Fibroblast of pulmonary artery (primary cell): ENCODE results near the gene MYH9.

Source experiments
- DNase-seq: peaks from one replicate; pipeline ENCODE4 v3.0.0-alpha.2; 2010; ENCODE audit warnings: low read depth
- H3K4me3 ChIP-seq: replicated peaks from 2 replicates; pipeline ENCODE4 v1.5.1; 2011; ENCODE audit warnings: low read depth, mild to moderate bottlenecking, control low read depth, low read length, moderate library complexity
- CTCF ChIP-seq: IDR thresholded peaks from 2 replicates; pipeline ENCODE4 v1.5.1; 2011; ENCODE audit warnings: mild to moderate bottlenecking, control low read depth, low read length, inconsistent platforms; ENCODE audit errors: missing control alignments

MYH9 gene

GRCh38 chr22:36239150-36239400 is 148.7 kb downstream of the MYH9 start:
- no peak for DNase-seq
- no peak for TF ChIP-seq CTCF
- H3K4me3 ChIP-seq, result peak overlapping the region; percentile 65

GRCh38 chr22:36238373-36239149 is 149.2 kb downstream of the MYH9 start:
- H3K4me3 ChIP-seq, result peak overlapping the region; percentile 65
- no peak for TF ChIP-seq CTCF
- DNase-seq, result peak; percentile 26

- no peak for TF ChIP-seq CTCF
- DNase-seq, result peak; percentile 24
- peak overlapping the region; percentile 65 for H3K4me3 ChIP-seq
These were observed 150.1 kb downstream of the MYH9 start for GRCh38 chr22:36237462-36238372.

GRCh38 chr22:36236388-36237319 is 151.1 kb downstream of the MYH9 start:
- peak overlapping the region; percentile 6 for H3K4me3 ChIP-seq
- no peak for TF ChIP-seq CTCF
- DNase-seq, result no peak

- no peak for DNase-seq
- no peak for TF ChIP-seq CTCF
- H3K4me3 ChIP-seq, result no peak overlapping the region
These were observed 152.2 kb downstream of the MYH9 start for GRCh38 chr22:36235585-36235984.

- H3K4me3 ChIP-seq, result no peak overlapping the region
- no peak for TF ChIP-seq CTCF
- no peak for DNase-seq
These were observed 152.8 kb downstream of the MYH9 start for GRCh38 chr22:36234919-36235318.
